Subcutaneous adipose tissue (tissue), 4 donors: Measurements from ENCODE around the gene KPNA6. TPM values are rescaled to one million over a fixed set of nuclear protein-coding genes. Genes with fewer than 3 reads are reported as not detected.

Experiments
- total RNA-seq, 4 donors: library from RNA; depleted of rRNA; stranded (reverse); fragments of >200 nt; gene quantifications; one replicate each; pipeline ENCODE4 v1.1.0, GENCODE V29; 2016
- TF ChIP-seq, protein P1 (sequence below): fragments of 450-650 bp; IDR thresholded peaks from one replicate; pipeline ENCODE4 v1.5.1; 2016; ENCODE audit warnings: low read depth, mild to moderate bottlenecking, control low read depth, antibody characterized with exemption, moderate library complexity

Gene KPNA6
- total RNA-seq, 4 donors from 2014 or later, result 31.4 to 41.6 (median 33.7) TPM

DNA sequence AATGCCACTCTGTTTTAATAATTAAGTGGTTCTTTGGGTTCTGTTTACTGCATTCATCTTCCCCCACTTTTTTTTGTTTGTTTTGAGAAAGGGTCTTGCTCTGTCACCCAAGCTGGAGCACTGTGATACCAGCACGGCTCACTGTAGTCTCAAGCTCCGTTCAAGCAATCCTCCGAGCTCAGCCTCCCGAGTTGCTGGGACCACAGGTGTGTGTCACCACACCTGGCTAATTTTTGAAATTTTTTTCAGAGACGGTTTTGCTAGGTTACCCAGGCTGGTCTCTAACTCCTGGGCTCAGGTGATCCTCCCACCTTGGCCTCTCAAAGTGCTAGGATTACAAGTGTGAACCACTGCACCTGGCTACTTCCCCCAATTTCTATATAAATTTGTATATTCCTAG is 29.3 kb downstream of the KPNA6 start:
- TF ChIP-seq, protein P1, sequence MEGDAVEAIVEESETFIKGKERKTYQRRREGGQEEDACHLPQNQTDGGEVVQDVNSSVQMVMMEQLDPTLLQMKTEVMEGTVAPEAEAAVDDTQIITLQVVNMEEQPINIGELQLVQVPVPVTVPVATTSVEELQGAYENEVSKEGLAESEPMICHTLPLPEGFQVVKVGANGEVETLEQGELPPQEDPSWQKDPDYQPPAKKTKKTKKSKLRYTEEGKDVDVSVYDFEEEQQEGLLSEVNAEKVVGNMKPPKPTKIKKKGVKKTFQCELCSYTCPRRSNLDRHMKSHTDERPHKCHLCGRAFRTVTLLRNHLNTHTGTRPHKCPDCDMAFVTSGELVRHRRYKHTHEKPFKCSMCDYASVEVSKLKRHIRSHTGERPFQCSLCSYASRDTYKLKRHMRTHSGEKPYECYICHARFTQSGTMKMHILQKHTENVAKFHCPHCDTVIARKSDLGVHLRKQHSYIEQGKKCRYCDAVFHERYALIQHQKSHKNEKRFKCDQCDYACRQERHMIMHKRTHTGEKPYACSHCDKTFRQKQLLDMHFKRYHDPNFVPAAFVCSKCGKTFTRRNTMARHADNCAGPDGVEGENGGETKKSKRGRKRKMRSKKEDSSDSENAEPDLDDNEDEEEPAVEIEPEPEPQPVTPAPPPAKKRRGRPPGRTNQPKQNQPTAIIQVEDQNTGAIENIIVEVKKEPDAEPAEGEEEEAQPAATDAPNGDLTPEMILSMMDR, result no peak

DNA sequence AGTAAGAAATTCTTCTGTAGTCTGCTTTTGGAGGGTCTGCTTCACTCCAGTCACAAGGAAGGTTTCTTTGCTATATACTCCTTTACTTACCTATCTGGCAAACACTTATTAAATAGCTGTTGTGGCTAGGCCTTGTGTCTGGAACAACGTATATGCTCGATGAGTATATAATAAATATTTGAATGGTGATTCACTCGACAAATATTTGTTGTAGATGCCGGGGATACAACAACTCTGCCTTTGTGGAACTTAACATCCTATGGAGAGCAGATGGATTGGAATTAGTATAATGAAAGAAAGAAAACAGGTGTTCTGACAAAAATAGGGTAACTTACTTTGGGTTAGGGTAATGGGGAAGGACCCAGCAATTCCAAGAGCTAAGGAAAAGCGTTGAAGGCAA is 31.1 kb downstream of the KPNA6 start:
- TF ChIP-seq, protein P1, result no peak

DNA sequence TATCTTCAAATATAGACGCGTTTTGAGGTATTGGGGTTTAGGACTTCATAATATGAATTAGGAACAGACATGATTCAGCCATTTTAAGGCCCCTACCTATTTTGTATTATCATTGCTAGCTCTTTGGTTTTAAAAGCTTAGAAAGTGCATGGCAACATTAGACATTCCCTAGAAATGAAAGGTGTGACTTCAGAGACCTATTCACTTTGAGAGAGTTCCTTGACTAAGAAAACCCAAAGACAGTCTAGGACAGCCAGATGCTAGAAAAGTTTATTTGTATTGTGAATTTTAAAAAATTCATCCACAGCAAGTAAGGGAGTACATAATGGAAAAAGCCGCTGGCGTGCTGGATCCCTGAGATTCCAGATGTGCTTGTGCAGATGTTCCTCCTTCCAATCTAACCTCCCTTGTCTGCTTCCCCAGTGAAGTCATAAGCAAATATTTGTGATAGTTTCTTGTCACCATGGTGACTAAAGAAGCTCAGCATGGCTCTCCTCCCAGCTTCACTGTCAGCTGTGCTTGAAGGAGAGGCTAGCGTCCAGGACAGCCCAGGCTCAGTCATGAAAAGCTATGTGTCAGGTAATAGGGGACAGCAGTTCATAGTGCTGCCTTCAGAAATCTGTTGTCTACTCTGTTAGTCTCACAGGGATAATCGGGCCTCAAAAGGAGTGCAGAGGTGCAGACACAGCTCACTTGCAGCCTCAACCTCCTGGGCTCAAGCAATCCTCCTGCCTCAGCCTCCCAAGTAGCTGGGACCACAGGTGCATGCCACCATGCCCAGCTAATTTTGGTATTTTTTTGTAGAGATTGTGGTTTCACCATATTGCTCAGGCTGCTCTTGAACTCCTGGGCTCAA is 34.8 kb downstream of the KPNA6 start:
- TF ChIP-seq, protein P1, result no peak

DNA sequence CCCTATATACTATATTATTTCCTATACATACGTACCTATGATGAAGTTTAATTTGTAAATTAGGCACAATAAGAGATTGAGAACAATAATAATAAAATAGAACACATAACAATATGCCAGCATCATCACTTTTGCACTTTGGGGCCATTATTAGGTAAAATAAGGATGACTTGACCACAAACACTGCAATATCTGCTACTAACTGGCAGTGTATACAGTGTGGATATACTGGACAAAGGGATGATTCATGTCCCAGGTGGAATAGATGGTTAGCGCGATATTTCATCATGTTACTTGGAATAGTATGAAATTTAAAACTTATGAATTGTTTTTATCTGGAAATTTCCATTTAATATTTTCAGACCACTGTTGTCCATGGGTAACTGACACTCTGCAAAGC is 36.2 kb downstream of the KPNA6 start:
- TF ChIP-seq, protein P1, result no peak

DNA sequence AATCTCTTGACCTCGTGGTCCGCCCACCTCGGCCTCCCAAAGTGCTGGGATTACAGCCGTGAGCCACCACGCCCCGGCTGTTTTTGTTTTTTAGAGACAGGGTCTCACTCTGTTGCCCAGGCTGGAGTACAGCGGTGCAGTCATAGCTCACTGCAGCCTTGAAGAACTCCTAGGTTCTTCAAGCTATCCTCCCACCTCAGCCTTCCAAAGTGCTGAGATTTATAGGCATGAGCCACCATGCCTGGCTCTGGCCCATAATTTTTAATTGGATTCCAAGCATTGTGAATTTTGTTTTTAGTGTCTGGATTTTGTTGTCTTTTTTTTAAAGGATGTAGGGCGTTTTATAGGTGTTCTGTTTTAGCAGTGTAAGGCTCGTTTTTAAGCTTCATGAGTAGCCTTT is 43.0 kb downstream of the KPNA6 start:
- TF ChIP-seq, protein P1, result no peak

DNA sequence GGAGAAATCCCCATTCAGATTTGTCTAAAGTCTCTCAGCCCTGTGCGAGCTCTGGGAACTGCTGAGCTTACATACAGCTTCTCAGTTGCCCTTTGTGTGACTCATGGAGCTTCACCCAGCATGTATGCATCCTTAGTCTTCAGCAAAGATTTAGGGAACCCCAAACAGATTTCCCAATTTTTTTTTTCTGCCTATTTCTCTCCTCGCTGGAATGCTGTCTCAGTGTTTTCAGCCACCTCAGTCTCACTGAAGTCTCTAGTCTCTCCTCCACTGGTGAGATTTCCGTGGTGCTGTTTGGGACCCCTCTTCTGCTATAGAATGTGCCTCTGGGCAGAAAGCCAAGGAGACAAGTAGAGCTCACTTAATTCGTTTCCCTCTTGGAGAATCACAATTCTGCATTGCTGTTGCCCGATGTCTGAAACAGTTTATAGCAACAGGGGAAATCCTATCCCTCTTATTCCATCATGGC is 43.5 kb downstream of the KPNA6 start:
- TF ChIP-seq, protein P1, result no peak

DNA sequence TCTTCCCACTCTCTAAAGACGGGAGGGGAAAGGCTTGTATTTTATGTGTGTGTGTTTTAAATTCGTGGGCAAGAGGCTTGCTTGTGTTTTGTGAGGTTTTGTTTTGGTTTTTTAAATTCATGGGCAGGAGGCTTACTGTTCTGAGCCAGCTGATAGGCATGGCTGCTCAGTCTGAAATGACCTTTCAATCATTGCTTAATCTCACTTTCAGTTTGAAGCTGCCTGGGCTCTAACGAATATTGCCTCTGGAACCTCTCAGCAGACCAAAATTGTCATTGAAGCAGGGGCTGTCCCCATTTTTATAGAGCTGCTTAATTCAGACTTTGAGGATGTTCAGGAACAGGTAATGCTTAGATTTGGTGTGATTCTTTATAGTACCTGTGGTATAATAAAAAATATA is 51.3 kb downstream of the KPNA6 start:
- TF ChIP-seq, protein P1, result no peak
